GM18498 (cell line): ENCODE data around the gene LDHAL6B.

ENCODE experiments used
- ATAC-seq: cut with Tn5 transposase; IDR thresholded peaks from one replicate; pipeline ENCODE4 v1.9.1; 2021; ENCODE audit warnings: mild to moderate bottlenecking, moderate library complexity; ENCODE audit not compliant: unreplicated experiment

Gene LDHAL6B

GRCh38 chr15:59176653-59177316 is 29.9 kb upstream of the LDHAL6B start:
- ATAC-seq, result no peak

- no peak for ATAC-seq
Observed at GRCh38 chr15:59177317-59177660, 29.4 kb upstream of the LDHAL6B start.

GRCh38 chr15:59178151-59178695 is 28.4 kb upstream of the LDHAL6B start:
- no peak for ATAC-seq

- ATAC-seq, result no peak
Observed at GRCh38 chr15:59179717-59180116, 26.9 kb upstream of the LDHAL6B start.

- no peak for ATAC-seq
Observed at GRCh38 chr15:59180945-59181600, 25.6 kb upstream of the LDHAL6B start.

DNA sequence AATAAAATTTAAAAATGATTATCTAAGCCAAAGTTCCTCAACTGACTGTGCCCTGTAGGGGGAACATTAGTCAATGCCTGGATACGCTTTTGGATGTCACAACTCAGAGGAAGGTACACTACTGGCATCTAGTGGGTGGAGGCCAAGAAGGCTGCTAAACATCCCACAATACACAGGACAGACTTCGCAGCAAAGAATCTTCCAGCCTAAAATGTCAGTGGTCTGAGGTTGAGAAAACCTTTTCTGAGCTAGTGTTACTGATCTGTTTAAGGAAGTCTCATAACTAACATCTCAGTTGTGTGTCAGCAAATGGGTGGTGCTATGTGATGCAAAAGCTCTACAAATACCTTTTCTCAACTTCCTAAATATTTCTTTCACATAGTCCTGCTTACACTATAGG is 20.9 kb upstream of the LDHAL6B start:
- ATAC-seq, result no peak

- ATAC-seq, result no peak
Observed at GRCh38 chr15:59186501-59186900, 20.1 kb upstream of the LDHAL6B start.

- no peak for ATAC-seq
Observed at GRCh38 chr15:59189241-59189640, 17.4 kb upstream of the LDHAL6B start.

DNA sequence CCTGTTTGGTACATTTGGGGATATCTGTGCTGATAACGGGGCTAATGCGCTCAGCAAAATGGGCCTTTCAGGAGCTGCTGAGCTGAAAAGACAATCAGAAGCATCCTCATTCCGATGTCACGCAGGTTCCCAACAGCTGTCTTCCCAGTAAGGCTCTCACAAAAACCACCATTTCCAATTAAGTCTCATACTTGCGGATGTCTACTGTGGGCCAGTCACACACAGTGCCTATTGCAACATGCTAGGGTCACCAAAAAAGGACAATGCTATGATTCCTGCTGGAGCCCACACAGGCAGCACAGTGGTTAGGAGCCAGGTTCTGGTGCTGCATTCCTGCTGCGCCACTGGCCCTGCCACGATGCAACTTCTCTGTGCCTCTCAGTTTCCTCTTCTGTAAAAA is 16.4 kb upstream of the LDHAL6B start:
- no peak for ATAC-seq

GRCh38 chr15:59191855-59192237 is 14.8 kb upstream of the LDHAL6B start:
- ATAC-seq, result no peak

GRCh38 chr15:59194639-59195325 is 11.9 kb upstream of the LDHAL6B start:
- no peak for ATAC-seq

DNA sequence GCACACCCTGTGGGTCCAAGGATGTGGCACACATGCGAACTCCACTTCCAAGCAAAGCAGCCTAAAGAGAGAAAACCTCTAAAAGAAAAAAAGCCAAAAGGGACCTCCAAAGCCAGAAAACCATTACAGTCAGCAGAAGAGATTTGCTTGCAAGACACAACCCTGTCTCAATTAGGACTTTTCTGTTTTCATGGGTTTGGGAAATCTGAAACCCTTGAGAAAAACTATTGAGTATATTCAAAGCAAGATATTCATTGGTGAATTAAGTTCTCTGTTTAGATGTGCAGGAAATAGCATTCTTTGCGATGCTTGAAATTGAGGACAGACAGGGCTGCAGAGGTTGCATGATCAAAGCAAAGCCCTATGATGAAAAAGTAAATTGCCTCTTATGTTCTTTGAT is 10.2 kb upstream of the LDHAL6B start:
- ATAC-seq, result no peak

DNA sequence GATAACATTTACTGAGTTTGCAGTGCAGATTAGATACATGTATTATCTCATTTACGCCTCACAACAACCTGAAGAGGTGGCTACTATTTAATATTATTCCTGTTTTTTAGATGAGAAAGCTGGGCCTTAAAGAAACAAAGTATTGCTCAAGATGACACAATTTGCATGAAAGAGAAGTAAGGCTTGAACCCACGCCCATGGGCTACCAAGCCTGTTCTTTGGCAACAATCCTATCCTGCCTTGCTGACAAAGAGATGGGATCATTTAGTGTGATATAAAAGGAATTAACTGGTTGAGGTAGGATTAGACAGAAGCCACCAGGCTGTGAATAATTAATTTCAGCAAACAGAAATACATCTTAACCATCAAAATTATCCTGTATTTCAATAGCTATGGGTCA is 9.2 kb upstream of the LDHAL6B start:
- no peak for ATAC-seq

DNA sequence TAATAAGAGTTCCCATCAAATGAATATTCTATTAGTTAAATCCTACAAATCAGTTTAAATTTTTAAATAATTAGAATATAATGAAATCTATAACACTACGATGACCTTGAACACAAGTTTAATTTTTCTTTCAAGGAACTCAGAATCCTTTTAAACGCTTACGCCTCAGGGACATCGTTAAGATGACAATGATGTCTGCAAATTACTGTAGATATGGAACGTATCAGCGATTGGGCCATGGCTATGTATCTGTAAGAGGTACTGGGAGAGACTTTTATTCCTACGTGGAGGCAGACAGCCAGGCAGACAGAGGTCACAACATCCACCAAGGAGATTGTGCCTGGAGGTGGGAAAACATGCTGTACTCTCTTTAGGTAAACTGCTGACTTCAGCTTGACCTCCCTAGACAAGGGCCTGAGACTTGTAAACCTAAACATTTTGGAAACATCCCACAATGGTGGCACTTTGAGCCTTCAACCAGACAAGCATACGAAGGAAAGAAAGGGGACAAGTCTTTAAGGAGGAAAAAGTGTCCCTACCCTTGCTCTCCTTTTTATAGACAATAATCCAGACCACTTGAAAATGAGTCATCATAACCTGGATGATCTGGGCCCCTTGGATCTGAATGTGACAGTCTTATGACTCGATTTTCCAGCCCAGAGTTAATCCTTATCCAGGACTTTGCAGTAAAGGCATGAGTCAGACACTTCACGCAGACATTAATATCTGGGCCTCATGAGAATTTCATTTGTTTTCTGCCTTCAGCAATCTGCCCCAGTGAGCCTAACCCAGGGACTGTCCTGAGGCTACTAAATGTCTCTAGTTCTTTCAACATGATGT is 6.8 kb upstream of the LDHAL6B start:
- no peak for ATAC-seq

- no peak for ATAC-seq
Observed at GRCh38 chr15:59200560-59200959, 6.1 kb upstream of the LDHAL6B start.

- ATAC-seq, result no peak
Observed at GRCh38 chr15:59203008-59203407, 3.6 kb upstream of the LDHAL6B start.

DNA sequence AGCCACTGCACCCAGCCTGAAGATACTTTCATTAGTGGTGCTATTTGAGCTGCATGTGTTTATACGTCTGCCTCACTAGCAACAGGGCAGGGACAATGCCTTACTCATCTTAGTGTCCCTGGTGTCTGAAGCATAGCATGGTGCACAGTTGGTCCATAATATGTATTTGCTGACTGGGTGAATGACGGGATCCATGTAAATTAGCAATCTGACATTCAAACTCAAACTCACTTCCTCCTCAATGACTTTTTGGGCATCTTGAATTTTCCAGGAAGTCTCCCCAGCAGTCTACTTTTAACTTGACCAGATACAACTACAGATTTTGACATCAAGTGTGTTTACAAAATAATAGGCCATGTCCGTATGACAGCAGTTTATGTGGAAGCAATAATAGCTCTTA is 3.0 kb upstream of the LDHAL6B start:
- ATAC-seq, result no peak

- ATAC-seq, result no peak
Observed at GRCh38 chr15:59205839-59206622, 612 bp upstream of the LDHAL6B start.

DNA sequence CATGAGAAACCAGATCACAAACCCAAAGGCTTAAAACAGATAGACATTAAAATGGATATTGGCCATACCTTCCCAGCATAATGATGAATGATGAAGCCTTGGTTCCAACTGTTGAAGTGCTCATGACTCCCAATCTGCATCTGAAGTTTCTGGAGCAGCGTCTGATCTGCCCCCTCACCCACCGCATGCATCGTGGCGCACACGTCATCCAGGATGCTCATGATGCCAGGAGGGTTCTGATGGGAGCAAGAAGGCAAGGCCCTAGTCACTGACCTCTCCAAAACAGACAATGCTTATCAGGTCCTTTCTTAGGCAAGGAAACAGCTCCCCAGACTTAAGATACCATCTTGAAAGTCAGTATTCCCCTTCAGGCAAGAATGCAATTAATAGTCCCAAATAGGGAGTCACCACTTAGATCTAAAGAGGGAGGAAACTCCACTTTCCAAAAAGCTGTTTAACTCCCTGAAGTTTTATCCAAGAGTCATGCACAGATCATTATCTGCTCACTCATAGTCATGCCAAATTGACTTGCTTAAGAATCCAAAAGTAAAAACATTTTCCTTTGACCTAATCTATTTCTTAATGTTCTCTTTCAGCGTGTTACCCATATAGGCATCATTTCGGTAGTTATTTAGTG is 2.1 kb downstream of the LDHAL6B start:
- ATAC-seq, result no peak

DNA sequence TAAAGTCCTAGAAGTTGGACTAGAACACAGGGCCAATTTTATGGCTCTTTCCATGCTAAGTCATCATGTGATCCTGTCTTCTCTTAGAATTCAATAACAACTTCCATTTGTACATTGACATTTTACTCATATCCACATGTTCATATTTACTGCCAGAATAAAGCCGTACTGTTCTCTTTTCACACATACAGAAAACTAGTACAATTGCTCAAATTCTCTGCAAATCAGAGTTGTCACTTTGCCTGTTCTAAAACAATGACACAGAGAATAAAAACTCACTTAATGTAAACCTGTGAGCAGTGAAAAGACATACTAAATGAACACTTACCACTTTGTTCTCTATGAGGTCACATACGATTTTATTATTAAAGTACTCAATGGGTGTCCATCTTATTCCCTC is 3.5 kb downstream of the LDHAL6B start:
- ATAC-seq, result no peak
